Ectodermal cell (in vitro differentiated cells): ENCODE measurements around the gene RAPGEF1.
"Not testable (repeated sequence)": the region's sequence is repeated elsewhere in the genome, so short reads cannot be mapped to it uniquely, and the experiment has no call there.

Experiments
- H3K27ac ChIP-seq: 2 replicates; pipeline ENCODE4 v1.7.0; 2013; ENCODE audit warnings: mild to moderate bottlenecking, low read depth, low read length; ENCODE audit not compliant: insufficient read depth, poor library complexity, severe bottlenecking
- H3K27me3 ChIP-seq: 2 replicates; pipeline ENCODE4 v1.7.0; 2013; ENCODE audit warnings: mild to moderate bottlenecking, low read length; ENCODE audit not compliant: insufficient read depth, control insufficient read depth, poor library complexity, severe bottlenecking
- H3K36me3 ChIP-seq: one replicate; pipeline ENCODE4 v1.7.0; 2013; ENCODE audit warnings: low read length; ENCODE audit not compliant: control insufficient read depth, insufficient read depth
- H3K4me1 ChIP-seq: one replicate; pipeline ENCODE4 v1.7.0; 2013; ENCODE audit warnings: low read length; ENCODE audit not compliant: control insufficient read depth, insufficient read depth
- H3K4me3 ChIP-seq: 2 replicates; pipeline ENCODE4 v1.7.0; 2013; ENCODE audit warnings: low read depth, low read length, control low read depth; ENCODE audit not compliant: insufficient read depth
- H3K9me3 ChIP-seq: 2 replicates; pipeline ENCODE4 v1.7.0; 2013; ENCODE audit warnings: mild to moderate bottlenecking, low read length, moderate library complexity; ENCODE audit not compliant: control insufficient read depth
- WGBS, 2 experiments: methylation state at CpG; one replicate each; pipeline ENCODE4 v1.1.7; 2013; ENCODE audit warnings: missing lambda C conversion rate in 2 of 2; 5-methylcytosine and 5-hydroxymethylcytosine counted together

RAPGEF1 gene

DNA sequence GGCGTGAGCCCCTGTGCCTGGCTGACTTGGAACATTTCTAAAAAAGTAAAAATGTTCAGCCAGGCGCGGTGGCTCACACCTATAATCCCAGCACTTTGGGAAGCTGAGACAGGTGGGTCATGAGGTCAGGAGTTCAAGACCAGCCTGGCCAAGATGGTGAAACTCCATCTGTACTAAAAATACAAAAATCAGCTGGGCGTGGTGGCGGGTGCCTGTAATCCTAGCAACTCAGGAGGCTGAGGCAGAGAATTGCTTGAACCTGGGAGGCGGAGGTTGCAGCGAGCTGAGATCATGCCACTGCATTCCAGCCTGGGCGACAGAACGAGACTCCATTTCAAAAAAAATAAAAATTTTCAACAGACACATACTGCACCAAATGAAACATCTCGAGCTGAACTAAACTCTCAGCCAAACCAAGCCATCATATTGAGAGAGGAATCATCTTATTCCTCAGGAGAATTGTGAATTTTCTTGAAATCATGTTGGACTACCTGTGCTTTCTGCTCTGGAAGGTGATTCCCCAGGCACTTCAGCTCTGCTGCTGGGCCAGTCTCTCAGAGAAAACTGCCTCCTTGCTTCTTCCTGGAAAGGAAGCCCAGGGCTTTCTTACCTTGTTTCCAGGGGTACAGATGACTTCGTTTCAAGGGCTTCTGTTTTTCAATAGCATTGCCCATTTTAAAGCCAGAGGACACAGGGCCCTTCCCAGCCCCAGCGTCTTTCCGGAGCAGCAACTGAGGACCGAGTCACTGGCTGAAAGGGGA, 30.7 kb downstream of the RAPGEF1 start:
- 87 to 88% methylated on average over 14 of the region's 14 CpGs for WGBS, 2 experiments
- not testable (repeated sequence) for H3K4me1 ChIP-seq, H3K27me3 ChIP-seq, H3K9me3 ChIP-seq, H3K36me3 ChIP-seq, H3K4me3 ChIP-seq, H3K27ac ChIP-seq

DNA sequence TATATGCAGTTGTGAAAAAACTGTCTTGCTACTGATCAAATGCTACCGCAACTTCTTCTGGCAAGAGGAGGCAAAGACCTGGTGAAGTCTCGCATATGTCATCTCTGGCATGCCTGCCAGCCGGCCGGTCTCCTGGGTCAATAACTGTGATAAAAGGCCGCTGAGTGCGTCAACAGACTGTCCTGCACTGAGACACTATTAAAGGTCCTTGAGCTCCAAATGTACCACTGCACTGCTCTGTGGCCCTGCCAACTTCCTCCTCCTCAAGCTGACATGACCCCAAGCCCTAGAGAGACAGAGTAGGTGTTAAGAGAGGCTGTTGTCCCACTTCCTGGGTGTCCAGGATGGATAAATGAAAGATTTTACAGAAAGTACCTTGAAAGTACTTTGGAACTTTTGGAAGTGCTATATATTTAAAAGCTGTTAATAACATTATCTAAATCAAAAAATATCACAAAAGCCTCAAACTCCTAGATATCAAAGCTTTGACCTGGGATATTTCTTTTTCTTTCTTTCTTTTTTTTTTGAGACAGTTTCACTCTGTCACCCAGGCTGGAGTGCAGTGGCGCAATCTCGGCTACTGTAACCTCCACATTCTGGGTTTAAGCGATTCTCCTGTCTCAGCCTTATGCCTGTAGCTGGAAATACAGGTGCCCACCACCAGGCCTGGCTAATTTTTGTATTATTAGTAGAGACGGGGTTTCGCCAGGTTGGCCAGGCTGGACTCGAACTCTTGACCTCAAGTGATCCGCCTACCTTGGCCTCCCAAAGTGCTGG, 31.5 kb downstream of the RAPGEF1 start:
- no peak overlapping the region for H3K4me3 ChIP-seq
- 94 to 96% methylated on average over 13 of the region's 13 CpGs for WGBS, 2 experiments
- H3K4me1 ChIP-seq, result peaks cover 9% of the 10 kb centered on the region
- H3K36me3 ChIP-seq, result no peaks in the 10 kb centered on the region
- H3K27ac ChIP-seq, result no peak overlapping the region
- H3K9me3 ChIP-seq, result no peaks in the 10 kb centered on the region
- H3K27me3 ChIP-seq, result no peaks in the 10 kb centered on the region

DNA sequence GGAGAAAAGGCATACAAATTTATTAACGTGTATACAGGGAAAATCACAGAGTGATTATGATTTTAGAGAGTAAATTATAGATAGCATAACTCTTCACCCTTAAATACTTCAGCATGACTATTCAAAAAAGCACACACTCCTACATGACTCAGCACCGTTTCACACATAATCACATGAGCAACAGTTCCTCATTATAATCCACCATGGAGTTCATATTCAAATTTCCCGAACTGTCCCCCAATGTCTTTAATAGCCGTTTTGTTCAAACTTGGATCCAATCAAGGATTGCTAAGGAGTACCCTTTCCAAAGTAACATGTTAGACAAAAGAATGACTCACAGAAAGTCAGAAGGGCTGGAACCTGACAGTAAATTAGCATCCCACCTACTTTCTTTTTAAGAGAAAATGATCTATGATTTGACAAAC, 32.1 kb downstream of the RAPGEF1 start:
- 90 to 95% methylated on average over 3 of the region's 4 CpGs for WGBS, 2 experiments
- no peak overlapping the region for H3K27ac ChIP-seq
- peaks cover 9% of the 10 kb centered on the region for H3K4me1 ChIP-seq
- no peaks in the 10 kb centered on the region for H3K27me3 ChIP-seq
- no peaks in the 10 kb centered on the region for H3K36me3 ChIP-seq
- H3K4me3 ChIP-seq, result no peak overlapping the region
- no peaks in the 10 kb centered on the region for H3K9me3 ChIP-seq

DNA sequence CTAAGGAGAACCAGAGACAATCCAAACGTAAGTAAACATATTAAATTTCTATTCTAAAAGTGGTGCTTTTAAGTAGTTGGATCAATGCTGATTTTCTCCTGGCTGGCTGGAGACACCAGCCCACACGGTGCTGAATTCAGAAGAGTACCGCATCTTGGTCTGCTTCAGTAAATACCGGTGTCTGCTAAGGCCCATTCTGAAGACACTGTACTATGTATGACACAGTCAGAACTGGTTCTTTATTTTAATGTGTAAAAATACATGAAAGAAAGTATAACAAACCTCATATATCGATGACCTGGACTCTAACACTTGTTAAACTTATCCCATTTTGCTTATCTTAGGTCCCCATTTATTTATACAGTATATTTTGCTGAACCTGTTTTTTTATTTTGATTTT, 32.8 kb downstream of the RAPGEF1 start:
- no peaks in the 10 kb centered on the region for H3K36me3 ChIP-seq
- 89 to 93% methylated on average over 4 of the region's 5 CpGs for WGBS, 2 experiments
- no peak overlapping the region for H3K27ac ChIP-seq
- H3K4me1 ChIP-seq, result peaks cover 9% of the 10 kb centered on the region
- H3K4me3 ChIP-seq, result no peak overlapping the region
- H3K27me3 ChIP-seq, result no peaks in the 10 kb centered on the region
- H3K9me3 ChIP-seq, result no peaks in the 10 kb centered on the region

DNA sequence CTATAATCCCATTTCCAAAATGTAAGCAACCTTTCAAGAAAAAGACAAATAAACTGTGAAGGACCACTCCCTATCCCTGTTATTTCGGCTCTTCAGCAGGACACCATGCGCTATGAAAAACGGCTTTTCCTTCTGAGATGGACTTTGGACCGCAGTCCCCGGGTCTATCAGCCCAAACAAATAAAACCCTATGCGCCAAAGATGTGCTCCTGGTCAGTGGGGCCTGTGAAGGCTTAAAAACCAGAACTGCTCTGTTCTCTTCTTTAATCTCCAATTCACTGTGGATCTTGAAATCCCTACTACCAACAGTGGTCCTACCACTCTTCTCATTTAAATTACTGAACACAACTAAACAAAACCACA, 33.3 kb downstream of the RAPGEF1 start:
- H3K36me3 ChIP-seq, result no peaks in the 10 kb centered on the region
- peaks cover 9% of the 10 kb centered on the region for H3K4me1 ChIP-seq
- no peak overlapping the region for H3K4me3 ChIP-seq
- WGBS, 2 experiments, result 96% methylated on average over 6 of the region's 6 CpGs
- no peaks in the 10 kb centered on the region for H3K9me3 ChIP-seq
- no peaks in the 10 kb centered on the region for H3K27me3 ChIP-seq
- no peak overlapping the region for H3K27ac ChIP-seq

DNA sequence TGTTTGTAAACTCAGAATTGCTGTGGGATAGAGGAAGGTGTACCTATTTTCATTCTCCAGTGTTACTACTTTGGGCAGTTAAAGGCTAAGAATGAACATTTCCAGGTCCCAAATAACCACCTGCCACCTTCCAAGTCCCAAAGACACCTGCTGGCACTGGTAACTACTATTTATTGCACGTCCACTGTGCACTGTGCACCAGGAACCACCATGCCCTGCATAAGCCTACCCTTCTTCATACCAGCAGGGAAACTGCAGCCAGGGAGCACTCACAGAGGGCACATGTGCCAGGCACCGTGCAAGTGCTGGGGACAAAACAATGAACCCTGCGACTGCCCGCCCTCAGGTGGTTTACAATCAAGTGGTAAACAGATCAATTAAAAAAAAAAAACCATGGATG, 34.9 kb downstream of the RAPGEF1 start:
- H3K36me3 ChIP-seq, result no peaks in the 10 kb centered on the region
- peaks cover 6% of the 10 kb centered on the region for H3K4me1 ChIP-seq
- WGBS, 2 experiments, result 93 to 96% methylated on average over 4 of the region's 4 CpGs
- no peak overlapping the region for H3K27ac ChIP-seq
- no peak overlapping the region for H3K4me3 ChIP-seq
- H3K27me3 ChIP-seq, result no peaks in the 10 kb centered on the region
- H3K9me3 ChIP-seq, result no peaks in the 10 kb centered on the region

DNA sequence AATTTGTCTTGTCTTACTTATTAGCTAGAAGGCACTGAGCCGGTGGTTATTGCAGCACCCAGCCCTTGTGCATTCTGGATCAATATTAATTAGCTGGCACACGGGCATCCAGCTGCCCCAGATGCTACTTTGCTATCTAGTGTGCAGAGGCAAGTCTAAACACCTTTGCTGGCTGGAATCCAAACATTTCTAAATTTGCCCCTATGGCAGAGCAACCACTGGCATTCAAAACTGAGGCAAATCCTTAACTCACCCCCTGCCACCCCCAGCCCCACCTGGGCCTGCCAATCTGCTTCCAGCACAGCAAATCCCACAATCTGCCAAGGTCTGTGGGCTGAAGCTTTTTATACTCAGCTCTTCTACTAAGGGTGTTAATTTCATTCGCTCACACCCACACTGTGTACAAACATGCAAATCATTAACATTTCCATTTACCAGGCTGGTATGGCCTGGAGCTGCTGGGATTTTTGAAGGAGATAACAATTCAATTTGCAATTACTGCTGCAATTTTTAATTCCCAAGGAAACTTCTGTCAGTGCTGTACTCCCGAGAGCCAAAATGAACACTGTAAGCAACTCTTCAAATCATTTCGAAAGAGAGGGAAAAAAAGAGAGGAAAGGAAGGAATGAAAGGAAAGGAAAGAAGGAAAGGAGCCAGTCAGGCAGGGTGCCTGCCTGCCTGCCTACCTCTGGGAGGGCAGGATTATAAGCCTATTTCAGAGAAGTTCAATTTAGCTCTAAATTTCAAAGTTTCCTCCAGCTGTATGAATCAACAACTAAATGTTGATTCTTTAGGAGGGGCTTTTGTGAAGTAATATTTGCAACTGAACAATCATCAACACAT, 35.5 kb downstream of the RAPGEF1 start:
- H3K4me1 ChIP-seq, result peaks cover 4% of the 10 kb centered on the region
- no peaks in the 10 kb centered on the region for H3K27me3 ChIP-seq
- 81 to 82% methylated on average over 4 to 5 of the region's 5 CpGs for WGBS, 2 experiments
- H3K36me3 ChIP-seq, result no peaks in the 10 kb centered on the region
- H3K27ac ChIP-seq, result no peak overlapping the region
- no peaks in the 10 kb centered on the region for H3K9me3 ChIP-seq
- no peak overlapping the region for H3K4me3 ChIP-seq

DNA sequence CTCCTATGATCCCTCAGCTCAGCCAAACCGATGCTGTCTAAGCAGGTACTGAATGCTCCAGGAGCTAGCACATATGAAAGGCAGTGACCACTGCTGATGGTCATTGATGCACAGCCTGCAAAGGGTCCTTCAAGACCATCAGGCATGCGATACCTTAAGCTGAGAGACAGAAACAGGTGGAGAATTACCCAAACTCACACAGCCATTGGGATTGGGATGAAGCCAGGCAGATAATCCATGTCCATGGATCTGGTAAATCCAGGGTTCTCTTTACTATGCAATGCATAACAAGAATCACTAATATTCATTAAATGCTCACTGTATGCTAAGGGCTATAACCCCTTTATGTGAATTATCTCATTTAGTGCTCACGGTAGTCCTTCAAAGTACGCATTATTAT, 36.2 kb downstream of the RAPGEF1 start:
- Histone ChIP-seq H3K27me3 (no peaks in the 10 kb centered on the region), H3K4me1 (peaks cover 4% of the 10 kb centered on the region), H3K9me3 (no peaks in the 10 kb centered on the region), H3K27ac (no peak overlapping the region), H3K4me3 (no peak overlapping the region), H3K36me3 (no peaks in the 10 kb centered on the region)
- WGBS, 2 experiments, result 96 to 97% methylated on average over 4 of the region's 4 CpGs

DNA sequence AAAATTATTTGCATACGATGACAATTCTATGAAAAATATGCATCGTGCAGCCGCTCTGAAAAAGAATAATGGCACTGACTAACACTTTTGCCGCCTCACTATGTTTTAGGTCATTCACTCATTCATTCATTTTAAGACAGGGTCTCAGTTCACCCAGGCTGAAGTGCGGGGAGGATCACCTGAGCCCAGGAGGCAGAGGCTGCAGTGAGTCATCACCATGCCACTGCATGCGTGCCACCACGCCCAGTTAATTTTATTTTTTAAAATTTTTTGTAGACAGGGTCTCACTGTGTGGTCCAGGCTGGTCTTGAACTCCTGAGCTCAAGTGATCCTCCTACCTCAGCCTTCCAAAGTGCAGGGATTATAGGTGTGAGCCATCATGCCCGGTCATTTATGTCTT, 37.0 kb downstream of the RAPGEF1 start:
- Histone ChIP-seq H3K27ac (no peak overlapping the region), H3K4me1 (no peaks in the 10 kb centered on the region), H3K9me3 (no peaks in the 10 kb centered on the region), H3K27me3 (no peaks in the 10 kb centered on the region), H3K4me3 (no peak overlapping the region), H3K36me3 (no peaks in the 10 kb centered on the region)
- WGBS, 2 experiments, result 96 to 97% methylated on average over 8 of the region's 8 CpGs

DNA sequence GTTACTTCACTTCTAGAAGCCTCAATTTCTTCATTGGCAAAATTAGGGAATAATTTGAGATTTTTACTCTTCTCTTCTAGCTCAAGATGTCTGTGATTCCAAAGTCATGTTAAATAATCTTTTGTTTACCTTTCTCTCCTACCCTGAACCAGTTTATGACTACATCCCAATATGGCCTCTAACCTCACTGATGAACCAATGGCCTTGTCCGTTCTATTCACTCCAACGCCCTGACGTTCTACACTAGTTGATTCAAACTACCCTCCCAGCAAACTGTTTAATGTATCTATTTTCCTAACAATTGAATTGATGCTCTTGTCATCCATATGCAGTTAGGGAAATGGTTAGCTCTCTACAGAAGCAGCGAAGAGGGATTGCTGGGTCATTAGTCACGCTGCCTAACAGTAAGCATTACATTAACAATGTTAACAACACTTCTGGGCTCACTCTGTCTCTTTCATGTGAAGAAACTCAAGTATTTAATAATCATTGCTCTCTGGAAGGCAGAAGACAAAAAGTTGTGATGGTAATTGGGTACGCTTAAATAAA, 38.0 kb downstream of the RAPGEF1 start:
- 71 to 77% methylated on average over 6 of the region's 6 CpGs for WGBS, 2 experiments
- Histone ChIP-seq H3K9me3 (no peaks in the 10 kb centered on the region), H3K27me3 (no peaks in the 10 kb centered on the region), H3K4me1 (peaks cover 9% of the 10 kb centered on the region), H3K36me3 (no peaks in the 10 kb centered on the region), H3K4me3 (no peak overlapping the region), H3K27ac (no peak overlapping the region)
